Spleen (tissue), 11 donors: ENCODE data around the gene STS. TPM values are rescaled to one million over a fixed set of nuclear protein-coding genes. Genes with fewer than 3 reads are reported as not detected.
"Not testable (repeated sequence)": the region's sequence is repeated elsewhere in the genome, so short reads cannot be mapped to it uniquely, and the experiment has no call there.

Experiments
- DNase-seq: peaks from one replicate; pipeline ENCODE4 v3.0.0-alpha.2; 2020
- H3K27ac ChIP-seq, 8 donors: fragments of 200-600 bp; sonication (generic) in 7 of 8; 1 replicate in 4 of 8; 2 replicates in 4 of 8; pipeline versions ENCODE4 v1.5.0 to v1.8.0; 2016 to 2021; ENCODE audit warnings: inconsistent platforms in 4 of 8, mild to moderate bottlenecking in 4 of 8, moderate library complexity in 1 of 8
- H3K27me3 ChIP-seq, 7 donors: fragments of 200-600 bp; sonication (generic) in 6 of 7; replicated peaks in 1 of 7; 1 replicate in 4 of 7; 2 replicates in 3 of 7; pipeline versions ENCODE4 v1.5.0 to v1.8.0; 2016 to 2021; ENCODE audit warnings: inconsistent platforms in 3 of 7, mild to moderate bottlenecking in 1 of 7
- H3K36me3 ChIP-seq, 6 donors: fragments of 200-600 bp; sonication (generic) in 5 of 6; 1 replicate in 4 of 6; 2 replicates in 2 of 6; pipeline versions ENCODE4 v1.5.0 to v1.8.0; 2016 to 2021; ENCODE audit warnings: inconsistent platforms in 2 of 6
- H3K4me1 ChIP-seq, 6 donors: fragments of 200-600 bp; sonication (generic) in 5 of 6; 1 replicate in 3 of 6; 2 replicates in 3 of 6; pipeline versions ENCODE4 v1.5.0 to v1.8.0; 2016 to 2021; ENCODE audit warnings: inconsistent platforms in 3 of 6
- H3K4me3 ChIP-seq, 8 donors: fragments of 200-600 bp; sonication (generic) in 7 of 8; 1 replicate in 4 of 8; 2 replicates in 4 of 8; pipeline versions ENCODE4 v1.5.0 to v1.8.0; 2016 to 2021; ENCODE audit warnings: inconsistent platforms in 4 of 8, mild to moderate bottlenecking in 4 of 8, moderate library complexity in 2 of 8
- H3K9me3 ChIP-seq, 8 donors: fragments of 200-600 bp; sonication (generic) in 7 of 8; 1 replicate in 4 of 8; 2 replicates in 4 of 8; pipeline versions ENCODE4 v1.5.0 to v1.8.0; 2016 to 2021; ENCODE audit warnings: inconsistent platforms in 4 of 8
- POLR2A ChIP-seq, 3 donors: fragments of 450-650 bp; IDR thresholded peaks; one replicate each; pipeline ENCODE4 v1.5.1; 2017; ENCODE audit warnings: antibody characterized with exemption in 3 of 3, mild to moderate bottlenecking in 1 of 3
- POLR2AphosphoS5 ChIP-seq, 3 donors: sonication (generic); formaldehyde crosslinking; IDR thresholded peaks; one replicate each; pipeline ENCODE4 v1.5.1; 2017; ENCODE audit warnings: antibody characterized with exemption in 3 of 3
- WGBS, 5 donors: extraction: QIAGEN DNeasy Blood & Tissue Kit in 3 of 5; methylation state at CpG; one replicate each; pipeline versions ENCODE4 v1.1.5 to v1.1.7; 2013 to 2018; 5-methylcytosine and 5-hydroxymethylcytosine counted together
- intact Hi-C: fragments of 100-400 bp; cut with DNase I; formaldehyde crosslinking; loops from one replicate; pipeline ENCODE4 v1.15.0; 2023; ENCODE audit warnings: low total_unique reads
- polyA plus RNA-seq, 3 donors: library from polyadenylated mRNA; stranded (reverse); fragments of 200-250 nt; gene quantifications; one replicate each; pipeline ENCODE4 v1.2.1, GENCODE V29; 2013
- total RNA-seq, 7 donors: library from RNA; depleted of rRNA in 3 of 7; stranded (reverse); fragments of >200 nt in 3 of 7; fragmentation: NEBNext Ultra II Directional in 4 of 7; extraction: Animal tissue kit (Norgen Biotek cat#: 25700) in 4 of 7; gene quantifications; one replicate each; pipeline versions ENCODE4 v1.1.0 to v1.2.1, GENCODE V29; 2016 to 2021
- TF ChIP-seq, protein P1 (sequence below), 11 experiments: fragments of 200-600 bp in 7 of 11; fragments of 450-650 bp in 4 of 11; sonication (generic) in 4 of 11; IDR thresholded peaks in 8 of 11; conservative IDR thresholded peaks in 3 of 11; 1 replicate in 7 of 11; 2 replicates in 4 of 11; pipeline versions ENCODE4 v1.4.0 to v1.8.0; 2016 to 2021; ENCODE audit warnings: antibody characterized with exemption in 11 of 11, inconsistent platforms in 4 of 11, mild to moderate bottlenecking in 1 of 11
- donor health status: healthy with polysubstance abuse.
- donor health status: DM: no; HTN: no; CAD: no; lungs with moderate emphysema.
- donor health status: DM: no; HTN: no; CAD: no.
- donor health status: Bipolar disorder and iron deficiency.
- donor health status: healthy.
- donor health status: DM: no; HTN: no; CAD: no.
- donor health status: DM: yes; HTN: yes; CAD: no.

STS gene
- total and polyA plus RNA-seq, 10 donors = 1.3 to 11.9 (median 7.4) TPM

- Histone ChIP-seq H3K4me1 (no peaks in the 10 kb centered on the region), H3K4me3 (no peak overlapping the region), H3K27ac (no peak overlapping the region), H3K27me3 (no peaks in the 10 kb centered on the region), H3K9me3 (peaks cover 0 to 12% (median 0%) of the 10 kb centered on the region in 8 donors), H3K36me3 (no peaks in the 10 kb centered on the region)
- no peak for DNase-seq
- intact Hi-C loops = no loop called here
- TF ChIP-seq POLR2AphosphoS5 (IDR thresholded peaks at IDR 0.05) = no peak
- TF ChIP-seq, protein P1, sequence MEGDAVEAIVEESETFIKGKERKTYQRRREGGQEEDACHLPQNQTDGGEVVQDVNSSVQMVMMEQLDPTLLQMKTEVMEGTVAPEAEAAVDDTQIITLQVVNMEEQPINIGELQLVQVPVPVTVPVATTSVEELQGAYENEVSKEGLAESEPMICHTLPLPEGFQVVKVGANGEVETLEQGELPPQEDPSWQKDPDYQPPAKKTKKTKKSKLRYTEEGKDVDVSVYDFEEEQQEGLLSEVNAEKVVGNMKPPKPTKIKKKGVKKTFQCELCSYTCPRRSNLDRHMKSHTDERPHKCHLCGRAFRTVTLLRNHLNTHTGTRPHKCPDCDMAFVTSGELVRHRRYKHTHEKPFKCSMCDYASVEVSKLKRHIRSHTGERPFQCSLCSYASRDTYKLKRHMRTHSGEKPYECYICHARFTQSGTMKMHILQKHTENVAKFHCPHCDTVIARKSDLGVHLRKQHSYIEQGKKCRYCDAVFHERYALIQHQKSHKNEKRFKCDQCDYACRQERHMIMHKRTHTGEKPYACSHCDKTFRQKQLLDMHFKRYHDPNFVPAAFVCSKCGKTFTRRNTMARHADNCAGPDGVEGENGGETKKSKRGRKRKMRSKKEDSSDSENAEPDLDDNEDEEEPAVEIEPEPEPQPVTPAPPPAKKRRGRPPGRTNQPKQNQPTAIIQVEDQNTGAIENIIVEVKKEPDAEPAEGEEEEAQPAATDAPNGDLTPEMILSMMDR (IDR thresholded peaks at IDR 0.05 in 8 of 11, conservative IDR thresholded peaks at IDR 0.05 in 3 of 11) = peak in 3 of 11 experiments; percentile 43 to 48 (median 43)
- no peak for TF ChIP-seq POLR2A (IDR thresholded peaks at IDR 0.05)
- 82 to 94% (median 91%) methylated on average over 3 of the region's 3 CpGs for WGBS, 5 donors
Measured at GRCh38 chrX:7170898-7171297, 23.4 kb downstream of the STS start.

GRCh38 chrX:7178859-7179258 lies 31.3 kb downstream of the STS start:
- H3K36me3 ChIP-seq, H3K9me3 ChIP-seq, intact Hi-C loops, DNase-seq, H3K27me3 ChIP-seq, H3K27ac ChIP-seq, H3K4me3 ChIP-seq, H3K4me1 ChIP-seq: not testable (repeated sequence)
- 77 to 96% (median 83%) methylated on average over 2 of the region's 2 CpGs for WGBS, 5 donors

DNA sequence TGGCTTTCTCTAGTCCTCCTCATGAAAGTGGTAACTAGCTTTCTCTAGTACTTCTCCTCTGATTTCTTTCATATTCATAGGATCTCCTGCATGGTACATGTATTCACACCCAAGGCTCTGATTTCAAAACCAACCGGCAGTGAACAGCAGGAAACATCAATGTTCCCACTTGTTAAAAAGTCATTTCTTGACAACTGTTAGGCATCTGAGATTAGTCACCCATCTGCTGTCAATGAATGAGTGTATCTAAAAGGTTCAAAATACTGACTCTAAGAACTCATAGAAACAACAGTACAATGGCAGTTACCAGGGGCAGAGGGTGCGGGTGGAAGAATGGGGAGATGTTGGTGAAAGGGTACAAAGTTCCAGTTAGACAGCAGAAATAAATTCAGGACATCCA lies 31.9 kb downstream of the STS start:
- Histone ChIP-seq H3K27ac (no peak overlapping the region), H3K27me3 (no peaks in the 10 kb centered on the region), H3K4me1 (no peaks in the 10 kb centered on the region), H3K36me3 (no peaks in the 10 kb centered on the region), H3K4me3 (no peak overlapping the region), H3K9me3 (no peaks in the 10 kb centered on the region)
- DNase-seq = no peak
- intact Hi-C loops = no loop called here
- TF ChIP-seq, protein P1 (IDR thresholded peaks at IDR 0.05 in 8 of 11, conservative IDR thresholded peaks at IDR 0.05 in 3 of 11) = no peak
- TF ChIP-seq POLR2A (IDR thresholded peaks at IDR 0.05) = no peak
- TF ChIP-seq POLR2AphosphoS5 (IDR thresholded peaks at IDR 0.05) = no peak
- 81 to 92% (median 89%) methylated on average over 2 of the region's 2 CpGs for WGBS, 5 donors

GRCh38 chrX:7184816-7185215 lies 37.3 kb downstream of the STS start:
- H3K27ac ChIP-seq = no peak overlapping the region
- H3K9me3 ChIP-seq = no peaks in the 10 kb centered on the region
- H3K4me3 ChIP-seq = no peak overlapping the region
- 85 to 96% (median 94%) methylated on average over 3 of the region's 3 CpGs for WGBS, 5 donors
- H3K36me3 ChIP-seq = no peaks in the 10 kb centered on the region
- H3K27me3 ChIP-seq = no peaks in the 10 kb centered on the region
- H3K4me1 ChIP-seq = no peaks in the 10 kb centered on the region
- TF ChIP-seq POLR2AphosphoS5 (IDR thresholded peaks at IDR 0.05) = no peak
- TF ChIP-seq POLR2A (IDR thresholded peaks at IDR 0.05) = no peak
- TF ChIP-seq, protein P1 (IDR thresholded peaks at IDR 0.05 in 8 of 11, conservative IDR thresholded peaks at IDR 0.05 in 3 of 11) = no peak
- DNase-seq = no peak
- intact Hi-C loops = no loop called here

DNA sequence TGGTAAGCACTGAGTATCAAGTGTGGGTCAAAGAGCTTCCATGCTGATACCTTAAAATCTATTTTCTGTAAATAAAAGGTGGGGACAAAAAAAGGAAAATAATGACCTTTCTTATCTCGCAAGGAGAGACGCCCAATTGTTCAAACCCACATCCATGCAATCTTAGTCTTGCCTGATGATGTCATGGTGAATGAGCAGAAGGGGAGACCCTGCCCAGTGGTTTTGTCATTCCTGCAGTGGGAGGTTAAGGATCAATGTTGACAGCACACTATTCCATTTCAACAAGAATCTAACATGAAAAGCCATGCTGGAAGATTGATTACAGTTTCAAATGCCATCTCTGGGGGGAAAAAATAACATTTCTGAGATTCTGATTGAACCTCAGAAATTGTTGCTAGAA lies 41.2 kb downstream of the STS start:
- WGBS, 5 donors = 85 to 100% (median 93%) methylated on average over 2 of the region's 2 CpGs
- Histone ChIP-seq H3K27ac (no peak overlapping the region), H3K4me1 (no peaks in the 10 kb centered on the region), H3K4me3 (no peak overlapping the region), H3K9me3 (no peaks in the 10 kb centered on the region), H3K36me3 (no peaks in the 10 kb centered on the region), H3K27me3 (no peaks in the 10 kb centered on the region)
- no peak for DNase-seq
- no peak for TF ChIP-seq POLR2AphosphoS5 (IDR thresholded peaks at IDR 0.05)
- no peak for TF ChIP-seq POLR2A (IDR thresholded peaks at IDR 0.05)
- TF ChIP-seq, protein P1 (IDR thresholded peaks at IDR 0.05 in 8 of 11, conservative IDR thresholded peaks at IDR 0.05 in 3 of 11) = no peak
- intact Hi-C loops = no loop called here
